HEK293T (cell line): Measurements from ENCODE around the gene ADH1A.

Experiments used
- BHLHE40 ChIP-seq: fragments of 450-650 bp; IDR thresholded peaks from 2 replicates; pipeline ENCODE4 v1.6.1; 2016; ENCODE audit warnings: mild to moderate bottlenecking, moderate library complexity, borderline replicate concordance
- ELF4 ChIP-seq: fragments of 450-650 bp; IDR thresholded peaks from 2 replicates; pipeline ENCODE4 v1.6.1; 2017; ENCODE audit warnings: antibody characterized with exemption
- FOXK2 ChIP-seq: fragments of 450-650 bp; IDR thresholded peaks from 2 replicates; pipeline ENCODE4 v1.6.1; 2016; ENCODE audit warnings: mild to moderate bottlenecking
- SP1 ChIP-seq: fragments of 450-650 bp; IDR thresholded peaks from 2 replicates; pipeline ENCODE4 v1.6.1; 2017

- no peak for TF ChIP-seq FOXK2
- no peak for TF ChIP-seq BHLHE40
- TF ChIP-seq SP1, result no peak
- no peak for TF ChIP-seq ELF4
Measured at GRCh38 chr4:99324361-99324760, 33.6 kb upstream of the ADH1A start.
